HCT116 (cell line): Measurements from ENCODE around the gene FHL2.

Experiments used
- CEBPB ChIP-seq: IDR thresholded peaks from 2 replicates; pipeline ENCODE4 v1.6.1; 2012; ENCODE audit warnings: low read depth
- EZH2 ChIP-seq: fragments of 200-600 bp; sonication (generic); IDR thresholded peaks from 2 replicates; pipeline ENCODE4 v1.6.1; 2017; ENCODE audit warnings: antibody characterized with exemption, mixed run types
- EZH2phosphoT487 ChIP-seq: fragments of 200-600 bp; IDR thresholded peaks from 2 replicates; pipeline ENCODE4 v1.6.1; 2018; ENCODE audit warnings: antibody characterized with exemption, borderline replicate concordance
- POLR2A ChIP-seq: IDR thresholded peaks from 2 replicates; pipeline ENCODE4 v1.7.0; 2011; ENCODE audit warnings: borderline replicate concordance; ENCODE audit not compliant: insufficient read depth, insufficient read length; ENCODE audit errors: extremely low read depth
- POLR2AphosphoS5 ChIP-seq: IDR thresholded peaks from 2 replicates; pipeline ENCODE4 v1.6.1; 2011; ENCODE audit warnings: mild to moderate bottlenecking, low read depth, low read length, moderate library complexity
- SIN3A ChIP-seq: IDR thresholded peaks from 2 replicates; pipeline ENCODE4 v1.6.1; 2012; ENCODE audit warnings: low read depth
- TCF7L2 ChIP-seq: IDR thresholded peaks from 2 replicates; pipeline ENCODE4 v1.7.0; 2011; ENCODE audit warnings: borderline replicate concordance, inconsistent platforms; ENCODE audit not compliant: insufficient read depth, insufficient read length; ENCODE audit errors: extremely low read depth
- TF ChIP-seq, protein P1 (sequence below), 3 experiments: fragments of 200-600 bp in 1 of 3; sonication (generic) in 1 of 3; IDR thresholded peaks in 2 of 3; conservative IDR thresholded peaks in 1 of 3; 2 replicates each; pipeline ENCODE4 v1.5.1; 2012 to 2017; ENCODE audit warnings: low read depth in 2 of 3, low read length in 2 of 3, antibody characterized with exemption in 1 of 3, borderline replicate concordance in 1 of 3, control low read depth in 1 of 3, mild to moderate bottlenecking in 1 of 3, mixed read lengths in 1 of 3, mixed run types in 1 of 3, moderate library complexity in 1 of 3; ENCODE audit not compliant: insufficient read depth in 1 of 3
- TF ChIP-seq, protein P2 (sequence below): IDR thresholded peaks from 2 replicates; pipeline ENCODE4 v1.6.1; 2012; ENCODE audit warnings: low read depth
- TF ChIP-seq, protein P3 (sequence below): IDR thresholded peaks from 2 replicates; pipeline ENCODE4 v1.6.1; 2011; ENCODE audit warnings: mild to moderate bottlenecking, low read length, moderate library complexity; ENCODE audit not compliant: insufficient replicate concordance; ENCODE audit errors: extremely low read depth
- TF ChIP-seq, protein P4 (sequence below): IDR thresholded peaks from 2 replicates; pipeline ENCODE4 v1.6.1; 2012

DNA sequence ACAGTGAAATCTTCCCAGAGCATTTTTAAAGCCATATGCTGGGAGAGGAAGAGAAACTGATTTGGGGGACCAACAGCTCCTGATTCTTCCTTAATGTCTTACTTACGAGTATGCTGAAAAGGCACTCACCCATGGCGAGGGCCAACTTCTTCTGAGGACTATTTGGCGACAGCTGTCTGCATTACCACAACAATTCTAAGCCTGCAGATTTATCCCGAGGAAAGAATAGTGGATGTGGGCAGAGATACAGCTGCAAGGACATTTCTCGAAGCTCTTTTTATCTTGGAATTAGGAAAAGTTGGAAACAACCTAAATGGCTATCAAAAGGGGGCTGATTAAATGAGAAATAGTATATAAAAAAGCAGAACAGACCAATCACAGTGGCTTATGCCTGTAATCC, 40.3 kb upstream of the FHL2 start:
- TF ChIP-seq, protein P1, sequence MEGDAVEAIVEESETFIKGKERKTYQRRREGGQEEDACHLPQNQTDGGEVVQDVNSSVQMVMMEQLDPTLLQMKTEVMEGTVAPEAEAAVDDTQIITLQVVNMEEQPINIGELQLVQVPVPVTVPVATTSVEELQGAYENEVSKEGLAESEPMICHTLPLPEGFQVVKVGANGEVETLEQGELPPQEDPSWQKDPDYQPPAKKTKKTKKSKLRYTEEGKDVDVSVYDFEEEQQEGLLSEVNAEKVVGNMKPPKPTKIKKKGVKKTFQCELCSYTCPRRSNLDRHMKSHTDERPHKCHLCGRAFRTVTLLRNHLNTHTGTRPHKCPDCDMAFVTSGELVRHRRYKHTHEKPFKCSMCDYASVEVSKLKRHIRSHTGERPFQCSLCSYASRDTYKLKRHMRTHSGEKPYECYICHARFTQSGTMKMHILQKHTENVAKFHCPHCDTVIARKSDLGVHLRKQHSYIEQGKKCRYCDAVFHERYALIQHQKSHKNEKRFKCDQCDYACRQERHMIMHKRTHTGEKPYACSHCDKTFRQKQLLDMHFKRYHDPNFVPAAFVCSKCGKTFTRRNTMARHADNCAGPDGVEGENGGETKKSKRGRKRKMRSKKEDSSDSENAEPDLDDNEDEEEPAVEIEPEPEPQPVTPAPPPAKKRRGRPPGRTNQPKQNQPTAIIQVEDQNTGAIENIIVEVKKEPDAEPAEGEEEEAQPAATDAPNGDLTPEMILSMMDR (IDR thresholded peaks at IDR 0.05 in 2 of 3, conservative IDR thresholded peaks at IDR 0.05 in 1 of 3; ENCODE audit: borderline replicate concordance in 1 of 3, insufficient read depth in 1 of 3, low read depth in 2 of 3, low read length in 2 of 3), result no peak
- TF ChIP-seq POLR2AphosphoS5 (no peak), POLR2A (no peak), CEBPB (no peak), EZH2 (no peak), EZH2phosphoT487 (no peak), TCF7L2 (no peak), SIN3A (no peak)
- TF ChIP-seq, protein P2, sequence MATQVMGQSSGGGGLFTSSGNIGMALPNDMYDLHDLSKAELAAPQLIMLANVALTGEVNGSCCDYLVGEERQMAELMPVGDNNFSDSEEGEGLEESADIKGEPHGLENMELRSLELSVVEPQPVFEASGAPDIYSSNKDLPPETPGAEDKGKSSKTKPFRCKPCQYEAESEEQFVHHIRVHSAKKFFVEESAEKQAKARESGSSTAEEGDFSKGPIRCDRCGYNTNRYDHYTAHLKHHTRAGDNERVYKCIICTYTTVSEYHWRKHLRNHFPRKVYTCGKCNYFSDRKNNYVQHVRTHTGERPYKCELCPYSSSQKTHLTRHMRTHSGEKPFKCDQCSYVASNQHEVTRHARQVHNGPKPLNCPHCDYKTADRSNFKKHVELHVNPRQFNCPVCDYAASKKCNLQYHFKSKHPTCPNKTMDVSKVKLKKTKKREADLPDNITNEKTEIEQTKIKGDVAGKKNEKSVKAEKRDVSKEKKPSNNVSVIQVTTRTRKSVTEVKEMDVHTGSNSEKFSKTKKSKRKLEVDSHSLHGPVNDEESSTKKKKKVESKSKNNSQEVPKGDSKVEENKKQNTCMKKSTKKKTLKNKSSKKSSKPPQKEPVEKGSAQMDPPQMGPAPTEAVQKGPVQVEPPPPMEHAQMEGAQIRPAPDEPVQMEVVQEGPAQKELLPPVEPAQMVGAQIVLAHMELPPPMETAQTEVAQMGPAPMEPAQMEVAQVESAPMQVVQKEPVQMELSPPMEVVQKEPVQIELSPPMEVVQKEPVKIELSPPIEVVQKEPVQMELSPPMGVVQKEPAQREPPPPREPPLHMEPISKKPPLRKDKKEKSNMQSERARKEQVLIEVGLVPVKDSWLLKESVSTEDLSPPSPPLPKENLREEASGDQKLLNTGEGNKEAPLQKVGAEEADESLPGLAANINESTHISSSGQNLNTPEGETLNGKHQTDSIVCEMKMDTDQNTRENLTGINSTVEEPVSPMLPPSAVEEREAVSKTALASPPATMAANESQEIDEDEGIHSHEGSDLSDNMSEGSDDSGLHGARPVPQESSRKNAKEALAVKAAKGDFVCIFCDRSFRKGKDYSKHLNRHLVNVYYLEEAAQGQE, result no peak
- TF ChIP-seq, protein P3, sequence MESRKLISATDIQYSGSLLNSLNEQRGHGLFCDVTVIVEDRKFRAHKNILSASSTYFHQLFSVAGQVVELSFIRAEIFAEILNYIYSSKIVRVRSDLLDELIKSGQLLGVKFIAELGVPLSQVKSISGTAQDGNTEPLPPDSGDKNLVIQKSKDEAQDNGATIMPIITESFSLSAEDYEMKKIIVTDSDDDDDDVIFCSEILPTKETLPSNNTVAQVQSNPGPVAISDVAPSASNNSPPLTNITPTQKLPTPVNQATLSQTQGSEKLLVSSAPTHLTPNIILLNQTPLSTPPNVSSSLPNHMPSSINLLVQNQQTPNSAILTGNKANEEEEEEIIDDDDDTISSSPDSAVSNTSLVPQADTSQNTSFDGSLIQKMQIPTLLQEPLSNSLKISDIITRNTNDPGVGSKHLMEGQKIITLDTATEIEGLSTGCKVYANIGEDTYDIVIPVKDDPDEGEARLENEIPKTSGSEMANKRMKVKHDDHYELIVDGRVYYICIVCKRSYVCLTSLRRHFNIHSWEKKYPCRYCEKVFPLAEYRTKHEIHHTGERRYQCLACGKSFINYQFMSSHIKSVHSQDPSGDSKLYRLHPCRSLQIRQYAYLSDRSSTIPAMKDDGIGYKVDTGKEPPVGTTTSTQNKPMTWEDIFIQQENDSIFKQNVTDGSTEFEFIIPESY, result no peak
- TF ChIP-seq, protein P4, sequence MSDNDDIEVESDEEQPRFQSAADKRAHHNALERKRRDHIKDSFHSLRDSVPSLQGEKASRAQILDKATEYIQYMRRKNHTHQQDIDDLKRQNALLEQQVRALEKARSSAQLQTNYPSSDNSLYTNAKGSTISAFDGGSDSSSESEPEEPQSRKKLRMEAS, result no peak
